Left ventricle myocardium inferior (tissue), 1 donor: ENCODE results near the gene TEX10. TPM values are rescaled to one million over a fixed set of nuclear protein-coding genes. Genes with fewer than 3 reads are reported as not detected.

Experiments used
- DNase-seq: peaks from one replicate; pipeline ENCODE4 v3.0.0-alpha.2; 2020
- H3K27ac ChIP-seq: fragments of 200-600 bp; replicated peaks from 2 replicates; pipeline ENCODE4 v1.8.0; 2021
- H3K27me3 ChIP-seq: fragments of 200-600 bp; 2 replicates; pipeline ENCODE4 v1.8.0; 2021; ENCODE audit warnings: low read depth
- H3K36me3 ChIP-seq: fragments of 200-600 bp; 2 replicates; pipeline ENCODE4 v1.8.0; 2021
- H3K4me1 ChIP-seq: fragments of 200-600 bp; 2 replicates; pipeline ENCODE4 v1.8.0; 2021
- H3K4me3 ChIP-seq: fragments of 200-600 bp; 2 replicates; pipeline ENCODE4 v1.8.0; 2021; ENCODE audit warnings: mild to moderate bottlenecking, moderate library complexity
- H3K9me3 ChIP-seq: fragments of 200-600 bp; replicated peaks from 2 replicates; pipeline ENCODE4 v1.8.0; 2021
- CTCF ChIP-seq: fragments of 200-600 bp; IDR thresholded peaks from 2 replicates; pipeline ENCODE4 v1.8.0; 2021; ENCODE audit warnings: antibody characterized with exemption, mild to moderate bottlenecking, borderline replicate concordance
- intact Hi-C: fragments of 100-400 bp; cut with micrococcal nuclease; formaldehyde crosslinking; loops from one replicate; pipeline ENCODE4 v1.11.0; 2022
- total RNA-seq: library from RNA; stranded (reverse); fragmentation: NEBNext Ultra II Directional; extraction: Animal tissue kit (Norgen Biotek cat#: 25700); gene quantifications from one replicate; pipeline ENCODE4 v1.2.1, GENCODE V29; 2021
- donor health status: DM: no; HTN: yes; CAD: no; lungs with severe emphysema.

Gene TEX10
- total RNA-seq, 1 donor from 2014 or later: 7.7 TPM

GRCh38 chr9:100370064-100370723 lies 17.5 kb upstream of the TEX10 start:
- DNase-seq: no peak
- Histone ChIP-seq H3K27me3 (no peaks in the 10 kb centered on the region), H3K27ac (no peak overlapping the region), H3K4me3 (no peak overlapping the region), H3K9me3 (peaks cover 11% of the 10 kb centered on the region), H3K36me3 (no peaks in the 10 kb centered on the region), H3K4me1 (no peaks in the 10 kb centered on the region)
- no peak for TF ChIP-seq CTCF
- intact Hi-C loops: no loop called here

DNA sequence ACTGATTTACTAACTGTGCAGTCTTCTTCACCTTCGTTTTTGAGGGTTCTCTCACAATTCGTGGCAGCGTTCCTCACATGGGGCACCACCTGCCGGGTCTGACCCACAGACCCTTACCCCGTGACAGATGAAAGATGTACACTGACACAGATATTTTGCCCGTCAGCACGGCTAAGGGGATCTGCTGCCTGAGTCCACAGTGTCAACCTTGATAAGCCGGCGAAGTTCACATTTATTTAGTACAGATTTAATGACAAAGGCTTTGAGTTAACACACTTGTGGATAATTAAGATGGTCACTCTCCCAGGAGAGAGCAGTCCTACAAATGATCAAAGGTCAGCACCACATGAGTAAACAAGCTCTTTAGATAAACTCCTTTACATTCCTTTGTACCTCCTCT lies 15.9 kb upstream of the TEX10 start:
- intact Hi-C loops: no loop called here
- no peak overlapping the region for H3K27ac ChIP-seq
- DNase-seq: no peak
- peaks cover 10% of the 10 kb centered on the region for H3K9me3 ChIP-seq
- no peak overlapping the region for H3K4me3 ChIP-seq
- no peak for TF ChIP-seq CTCF
- no peaks in the 10 kb centered on the region for H3K27me3 ChIP-seq
- H3K36me3 ChIP-seq: no peaks in the 10 kb centered on the region
- H3K4me1 ChIP-seq: no peaks in the 10 kb centered on the region

DNA sequence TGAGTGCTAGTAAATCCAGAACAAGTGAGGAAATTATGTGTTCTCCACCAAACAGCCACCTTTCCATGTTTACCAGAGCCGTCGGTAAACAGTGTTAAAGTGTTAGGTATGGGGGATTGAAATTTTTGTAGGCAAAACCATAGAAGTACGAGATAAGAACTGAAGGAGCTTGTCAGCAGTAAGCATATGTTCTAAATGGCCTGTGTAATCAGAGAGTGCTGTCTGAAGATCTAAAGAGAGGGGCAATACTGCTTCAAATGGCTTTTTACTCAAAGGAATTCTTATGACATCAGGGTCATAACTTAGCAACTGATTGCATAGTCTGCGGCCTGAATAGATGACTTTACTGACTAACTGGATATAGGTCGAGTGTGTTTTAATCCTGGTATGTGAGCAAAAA lies 13.4 kb upstream of the TEX10 start:
- TF ChIP-seq CTCF: no peak
- Histone ChIP-seq H3K9me3 (peaks cover 10% of the 10 kb centered on the region), H3K4me1 (no peaks in the 10 kb centered on the region), H3K4me3 (no peak overlapping the region), H3K27ac (no peak overlapping the region), H3K36me3 (no peaks in the 10 kb centered on the region), H3K27me3 (no peaks in the 10 kb centered on the region)
- intact Hi-C loops: no loop called here
- DNase-seq: no peak

GRCh38 chr9:100364013-100364412 lies 11.3 kb upstream of the TEX10 start:
- Histone ChIP-seq H3K4me3 (no peak overlapping the region), H3K27me3 (no peaks in the 10 kb centered on the region), H3K36me3 (no peaks in the 10 kb centered on the region), H3K4me1 (no peaks in the 10 kb centered on the region), H3K27ac (no peak overlapping the region), H3K9me3 (peaks cover 10% of the 10 kb centered on the region)
- no peak for TF ChIP-seq CTCF
- DNase-seq: no peak
- intact Hi-C loops: no loop called here

DNA sequence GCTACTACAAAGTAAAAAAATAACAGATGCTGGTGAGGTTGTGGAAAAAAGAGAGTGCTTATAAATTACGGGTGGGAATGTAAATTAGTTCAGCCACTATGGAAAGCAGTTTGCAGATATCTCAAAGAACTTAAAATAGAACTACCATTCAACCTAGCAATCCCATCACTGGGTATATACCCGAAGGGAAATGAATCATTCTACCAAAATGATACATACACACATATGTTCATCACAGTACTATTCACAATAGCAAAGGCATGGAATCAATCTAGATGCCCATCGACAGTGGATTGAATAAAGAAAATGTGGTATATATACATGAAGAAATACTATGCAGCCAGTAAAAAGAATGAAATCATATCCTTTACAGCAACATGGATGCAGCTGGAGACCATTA lies 6.3 kb upstream of the TEX10 start:
- DNase-seq: no peak
- Histone ChIP-seq H3K36me3 (no peaks in the 10 kb centered on the region), H3K4me1 (no peaks in the 10 kb centered on the region), H3K4me3 (no peak overlapping the region), H3K9me3 (no peaks in the 10 kb centered on the region), H3K27me3 (no peaks in the 10 kb centered on the region), H3K27ac (no peak overlapping the region)
- intact Hi-C loops: loop anchor here (10.0 kb wide), 1 partner anchor 76 kb away; no protein-coding TSS in a partner anchor
- TF ChIP-seq CTCF: no peak
